Erythroblast (primary cell): Measurements from ENCODE around the gene RNU7-1.

Source experiments
- GATA1 ChIP-seq: IDR thresholded peaks from 2 replicates; pipeline ENCODE4 v1.6.1; 2011; ENCODE audit warnings: low read depth, mild to moderate bottlenecking, control low read depth, low read length, moderate library complexity
- POLR2A ChIP-seq: IDR thresholded peaks from 2 replicates; pipeline ENCODE4 v1.6.1; 2011; ENCODE audit warnings: mild to moderate bottlenecking, low read length

DNA sequence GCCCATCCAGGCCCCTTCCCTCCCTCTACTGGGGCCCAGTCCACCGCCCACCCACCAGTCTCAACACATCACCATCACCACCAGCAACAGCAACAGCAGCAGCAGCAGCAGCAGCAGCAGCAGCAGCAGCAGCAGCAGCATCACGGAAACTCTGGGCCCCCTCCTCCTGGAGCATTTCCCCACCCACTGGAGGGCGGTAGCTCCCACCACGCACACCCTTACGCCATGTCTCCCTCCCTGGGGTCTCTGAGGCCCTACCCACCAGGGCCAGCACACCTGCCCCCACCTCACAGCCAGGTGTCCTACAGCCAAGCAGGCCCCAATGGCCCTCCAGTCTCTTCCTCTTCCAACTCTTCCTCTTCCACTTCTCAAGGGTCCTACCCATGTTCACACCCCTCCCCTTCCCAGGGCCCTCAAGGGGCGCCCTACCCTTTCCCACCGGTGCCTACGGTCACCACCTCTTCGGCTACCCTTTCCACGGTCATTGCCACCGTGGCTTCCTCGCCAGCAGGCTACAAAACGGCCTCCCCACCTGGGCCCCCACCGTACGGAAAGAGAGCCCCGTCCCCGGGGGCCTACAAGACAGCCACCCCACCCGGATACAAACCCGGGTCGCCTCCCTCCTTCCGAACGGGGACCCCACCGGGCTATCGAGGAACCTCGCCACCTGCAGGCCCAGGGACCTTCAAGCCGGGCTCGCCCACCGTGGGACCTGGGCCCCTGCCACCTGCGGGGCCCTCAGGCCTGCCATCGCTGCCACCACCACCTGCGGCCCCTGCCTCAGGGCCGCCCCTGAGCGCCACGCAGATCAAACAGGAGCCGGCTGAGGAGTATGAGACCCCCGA is 6.8 kb upstream of the RNU7-1 start:
- TF ChIP-seq POLR2A (no peak), GATA1 (no peak)
